Measurements from ENCODE around the gene SLC41A1.

- TF ChIP-seq CTCF (IDR thresholded peaks at IDR 0.05; ENCODE audit: insufficient read depth, low read depth, low read length) (no peak), EZH2 (IDR thresholded peaks at IDR 0.05; ENCODE audit: insufficient read depth, low read length) (no peak)
These were observed 66.1 kb downstream of the SLC41A1 start for GRCh38 chr1:205746757-205747412.
